H1 (cell line): ENCODE measurements around the gene SPTBN1. TPM values are rescaled to one million over a fixed set of nuclear protein-coding genes. Genes with fewer than 3 reads are reported as not detected.

Experiments used
- ASH2L ChIP-seq: fragments of 200-600, 300-600 bp; sonication (generic); IDR thresholded peaks from one replicate; pipeline ENCODE4 v1.7.1; 2017; ENCODE audit warnings: low read length
- MAFK ChIP-seq: IDR thresholded peaks from 2 replicates; pipeline ENCODE4 v1.6.1; 2012; ENCODE audit warnings: low read depth, mild to moderate bottlenecking, improper control_type of control experiment, low read length
- RAD21 ChIP-seq, 2 experiments: IDR thresholded peaks in 1 of 2; conservative IDR thresholded peaks in 1 of 2; 2 replicates each; pipeline ENCODE4 v1.6.1; 2011; ENCODE audit warnings: low read depth in 2 of 2, low read length in 2 of 2, improper control_type of control experiment in 1 of 2, inconsistent platforms in 1 of 2, mild to moderate bottlenecking in 1 of 2, moderate library complexity in 1 of 2
- RXRA ChIP-seq: IDR thresholded peaks from 2 replicates; pipeline ENCODE4 v1.6.1; 2011; ENCODE audit warnings: low read depth, mild to moderate bottlenecking, low read length, moderate library complexity; ENCODE audit not compliant: insufficient read depth
- polyA plus RNA-seq, 7 experiments: library from polyadenylated mRNA; depleted of rRNA in 3 of 7; stranded (reverse) in 5 of 7; unstranded in 2 of 7; fragments of >200 nt in 5 of 7; fragments of 200-250 nt in 2 of 7; gene quantifications; 1 replicate in 5 of 7; 2 replicates in 1 of 7; 4 replicates in 1 of 7; pipeline versions ENCODE4 v1.2.1 to v1.2.3, GENCODE V29; 2011 to 2013; ENCODE audit warnings: missing spikeins in 2 of 7, mixed read lengths in 2 of 7
- total RNA-seq: library from RNA; stranded (reverse); fragmentation: NEBNext Ultra II Directional; extraction: Animal tissue kit (Norgen Biotek cat#: 25700); gene quantifications from 2 replicates; pipeline ENCODE4 v1.2.1, GENCODE V29; 2021

SPTBN1 gene
- total and polyA plus RNA-seq, 2 of the 8 experiments (the other 6 are each of a cell fraction or from before 2014, with no cell fraction given), result 31.8 to 180 TPM

GRCh38 chr2:54667726-54668650 lies 211.9 kb downstream of the SPTBN1 start (continued):
- no peak for TF ChIP-seq ASH2L
- TF ChIP-seq RAD21 (IDR thresholded peaks at IDR 0.05 in 1 of 2, conservative IDR thresholded peaks at IDR 0.05 in 1 of 2; ENCODE audit: low read depth in 2 of 2, low read length in 2 of 2), result no peak
- TF ChIP-seq RXRA, result no peak
- no peak for TF ChIP-seq MAFK
